GM12891 (cell line): ENCODE results near the gene KCNJ8.

ENCODE experiments used
- PAX5 ChIP-seq: IDR thresholded peaks from 2 replicates; pipeline ENCODE4 v1.6.1; 2011; ENCODE audit warnings: low read length, moderate library complexity, mild to moderate bottlenecking; ENCODE audit not compliant: insufficient read depth, severe bottlenecking
- POLR2A ChIP-seq: IDR thresholded peaks from 2 replicates; pipeline ENCODE4 v1.6.1; 2011; ENCODE audit warnings: low read depth, low read length, control low read depth
- POLR2AphosphoS5 ChIP-seq: IDR thresholded peaks from 2 replicates; pipeline ENCODE4 v1.6.1; 2011; ENCODE audit warnings: low read depth, low read length, control low read depth
- TAF1 ChIP-seq: IDR thresholded peaks from 2 replicates; pipeline ENCODE4 v1.6.1; 2011; ENCODE audit warnings: low read depth, low read length, control low read depth

- TF ChIP-seq PAX5 (no peak), TAF1 (no peak), POLR2A (no peak), POLR2AphosphoS5 (no peak)
Observed at GRCh38 chr12:21814327-21814726, 39.8 kb upstream of the KCNJ8 start.
